Bronchial epithelial cell (primary cell): ENCODE measurements around the gene PLCB1. TPM values are rescaled to one million over a fixed set of nuclear protein-coding genes. Genes with fewer than 3 reads are reported as not detected.
A peak's percentile ranks its signal among the peaks of the same experiment; 100 is the strongest.
"Not testable (repeated sequence)": the region's sequence is repeated elsewhere in the genome, so short reads cannot be mapped to it uniquely, and the experiment has no call there.

Experiments
- DNase-seq: peaks from one replicate; pipeline ENCODE4 v3.0.0-alpha.2; 2010; ENCODE audit warnings: low read depth
- FAIRE-seq: peaks from 2 replicates; lab custom pipeline; 2011; peaks lifted over from hg19 to GRCh38; lab: Jason Lieb, UNC
- H3K27me3 ChIP-seq: 2 replicates; pipeline ENCODE4 v1.5.1; 2011; ENCODE audit warnings: low read length; ENCODE audit not compliant: control insufficient read depth, insufficient read depth
- H3K36me3 ChIP-seq: 2 replicates; pipeline ENCODE4 v1.5.1; 2011; ENCODE audit warnings: low read length; ENCODE audit not compliant: control insufficient read depth, insufficient read depth
- H3K4me3 ChIP-seq: 2 replicates; pipeline ENCODE4 v1.5.1; 2011; ENCODE audit warnings: mild to moderate bottlenecking, low read depth, low read length, control low read depth
- CTCF ChIP-seq: IDR thresholded peaks from 2 replicates; pipeline ENCODE4 v1.5.1; 2011; ENCODE audit warnings: mild to moderate bottlenecking, moderate library complexity, low read length, control low read depth, inconsistent platforms; ENCODE audit not compliant: insufficient read depth, severe bottlenecking
- total RNA-seq: library from RNA; depleted of rRNA; stranded (reverse); fragments of >200 nt; gene quantifications from 2 replicates; pipeline ENCODE4 v1.2.1, GENCODE V29; 2014

PLCB1 gene
- total RNA-seq, 1 donor from 2014 or later: 1.1 TPM

DNA sequence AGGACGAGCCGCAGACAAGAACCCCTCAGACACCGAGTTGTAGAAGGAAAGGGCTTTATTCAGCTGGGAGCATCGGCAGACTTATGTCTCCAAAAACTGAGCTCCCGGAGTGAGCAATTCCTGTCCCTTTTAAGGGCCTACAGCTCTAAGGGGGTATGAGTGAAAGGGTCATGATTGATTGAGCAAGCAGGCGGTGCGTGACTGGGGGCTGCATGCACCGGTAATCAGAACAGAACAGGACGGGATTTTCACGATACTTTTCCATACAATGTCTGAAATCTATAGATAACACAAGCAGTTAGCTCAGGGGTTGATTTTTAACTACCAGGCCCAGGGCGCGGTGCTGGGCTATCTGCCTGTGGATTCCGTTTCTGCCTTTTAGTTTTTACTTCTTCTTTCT is 710.5 kb downstream of the PLCB1 start:
- TF ChIP-seq CTCF: no peak
- H3K36me3 ChIP-seq: no peaks in the 10 kb centered on the region
- no peak for FAIRE-seq

GRCh38 chr20:8844179-8844578 is 712.1 kb downstream of the PLCB1 start:
- no peak overlapping the region for H3K4me3 ChIP-seq
- H3K36me3 ChIP-seq: no peaks in the 10 kb centered on the region
- no peaks in the 10 kb centered on the region for H3K27me3 ChIP-seq
- no peak for DNase-seq
- FAIRE-seq: no peak
- no peak for TF ChIP-seq CTCF

More for the DNA sequence above, 710.5 kb downstream of the PLCB1 start:
- DNase-seq: no peak
- Histone ChIP-seq H3K4me3 (no peak overlapping the region), H3K27me3 (no peaks in the 10 kb centered on the region)

GRCh38 chr20:8849990-8850389 is 717.9 kb downstream of the PLCB1 start:
- no peaks in the 10 kb centered on the region for H3K36me3 ChIP-seq
- peaks cover 3% of the 10 kb centered on the region for H3K27me3 ChIP-seq
- DNase-seq (no peak), FAIRE-seq (no peak)
- no peak overlapping the region for H3K4me3 ChIP-seq
- TF ChIP-seq CTCF: no peak

DNA sequence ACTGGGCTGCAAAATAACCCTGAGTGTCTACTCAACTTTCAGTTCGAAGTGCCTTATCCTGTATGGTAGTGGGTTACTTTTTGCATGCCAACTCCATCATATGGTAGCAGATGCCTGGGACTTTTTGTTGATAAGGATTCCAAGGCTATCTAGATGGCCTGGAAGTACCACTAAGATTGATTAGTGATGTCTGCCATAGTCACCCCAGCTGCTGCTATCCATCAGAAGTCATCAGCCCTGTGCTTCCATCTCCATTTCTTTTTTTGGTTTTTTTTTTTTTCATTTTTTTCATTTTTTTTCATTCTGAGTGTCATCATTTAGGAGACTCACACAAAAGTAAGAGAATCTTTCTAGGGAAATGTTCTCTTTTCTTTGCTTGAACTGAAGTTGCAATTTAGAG is 719.4 kb downstream of the PLCB1 start:
- TF ChIP-seq CTCF: no peak
- no peaks in the 10 kb centered on the region for H3K36me3 ChIP-seq
- H3K27me3 ChIP-seq: peaks cover 3% of the 10 kb centered on the region
- no peak for FAIRE-seq
- H3K4me3 ChIP-seq: no peak overlapping the region
- DNase-seq: no peak

- not testable (repeated sequence) for H3K36me3 ChIP-seq, H3K27me3 ChIP-seq, FAIRE-seq, H3K4me3 ChIP-seq, DNase-seq
These were observed 719.9 kb downstream of the PLCB1 start for GRCh38 chr20:8851919-8852318.

- not testable (repeated sequence) for H3K36me3 ChIP-seq, H3K27me3 ChIP-seq, DNase-seq, FAIRE-seq, H3K4me3 ChIP-seq
These were observed 721.1 kb downstream of the PLCB1 start for GRCh38 chr20:8853211-8853610.

DNA sequence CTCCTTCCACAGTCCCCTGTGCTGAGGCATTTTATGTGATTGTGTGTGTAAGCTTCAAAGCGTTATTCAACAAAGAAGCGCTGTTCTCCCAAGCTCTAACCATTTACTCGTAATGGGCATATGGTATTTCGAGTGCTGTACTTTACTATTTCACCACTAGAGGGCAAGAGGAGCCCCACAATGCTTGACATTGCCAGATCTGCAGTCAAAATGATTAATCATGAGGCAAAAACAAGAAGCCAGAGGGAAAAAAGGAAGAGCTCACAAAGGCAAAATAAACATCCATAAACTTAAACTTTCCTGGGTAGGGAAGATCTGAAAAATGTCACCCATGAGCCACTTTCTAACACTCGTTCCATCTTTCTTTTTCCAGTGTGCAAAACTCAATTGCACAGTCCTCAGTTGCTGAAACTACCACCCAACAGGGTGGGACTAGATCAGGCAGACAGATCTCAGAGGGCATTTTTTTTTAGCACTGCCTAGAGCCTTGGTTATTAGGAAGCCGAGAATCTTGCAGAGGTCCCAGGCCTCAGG is 721.8 kb downstream of the PLCB1 start:
- Histone ChIP-seq H3K36me3 (no peaks in the 10 kb centered on the region), H3K4me3 (no peak overlapping the region), H3K27me3 (peaks cover 3% of the 10 kb centered on the region)
- peak; percentile 83 for TF ChIP-seq CTCF
- FAIRE-seq (no peak), DNase-seq (peak; percentile 75)
